HCT116 (cell line): ENCODE data around the gene HLA-B. TPM values are rescaled to one million over a fixed set of nuclear protein-coding genes. Genes with fewer than 3 reads are reported as not detected.

Experiments
- ATAC-seq: fragments of 200-7000 bp; cut with Tn5 transposase; 2 replicates; pipeline ENCODE4 v1.9.1; 2020; ENCODE audit warnings: mild to moderate bottlenecking, moderate library complexity
- BruUV-seq: library from RNA; stranded (reverse); fragments of 400-500 nt; replicated peaks from 2 replicates; lab custom pipeline; 2021; lab: Mats Ljungman, UMichigan
- CTCF ChIA-PET: fragments of 300-600 bp; sonication (Branson Sonifier 250); formaldehyde crosslinking; loops from one replicate; lab custom pipeline; 2021; ENCODE audit warnings: antibody characterized with exemption; lab: Charles Lee
- POLR2A ChIA-PET: fragments of 300-600, 350-600 bp; sonication (Branson Sonifier 250); formaldehyde crosslinking; loops from one replicate; lab custom pipeline; 2021; ENCODE audit warnings: antibody characterized with exemption; lab: Charles Lee
- RAD21 ChIA-PET, 2 experiments: fragments of 300-600 bp; sonication (Branson Sonifier 250); formaldehyde crosslinking; loops; one replicate each; lab custom pipeline; 2023; ENCODE audit warnings: low total read pairs in 2 of 2; ENCODE audit not compliant: uncharacterized antibody in 2 of 2, unreplicated experiment in 2 of 2, low non-redundant PET in 1 of 2; lab: Charles Lee
- DNase-seq: peaks from one replicate; pipeline ENCODE4 v3.0.0-alpha.2; 2010; ENCODE audit warnings: low read depth, low spot score
- H2AFZ ChIP-seq: fragments of 200-600 bp; shearing (Covaris generic), sonication (generic); 2 replicates; pipeline ENCODE4 v1.6.1; 2017; ENCODE audit warnings: low read depth, mixed run types, mixed read lengths, antibody characterized with exemption, low read length; ENCODE audit not compliant: poor library complexity, severe bottlenecking
- H3K27ac ChIP-seq: 2 replicates; pipeline ENCODE4 v1.5.1; 2012; ENCODE audit warnings: low read depth, low read length
- H3K27me3 ChIP-seq: fragments of 200-600 bp; sonication (generic); 2 replicates; pipeline ENCODE4 v1.6.1; 2016; ENCODE audit warnings: mixed run types, low read length, mixed read lengths; ENCODE audit not compliant: insufficient read depth
- H3K36me3 ChIP-seq, 2 experiments: fragments of 200-500 bp in 1 of 2; fragments of 200-600 bp in 1 of 2; sonication (Bioruptor generic) in 1 of 2; sonication (generic) in 1 of 2; 2 replicates each; pipeline versions ENCODE4 v1.5.1 to v1.6.1; 2014 to 2016; ENCODE audit warnings: low read length in 2 of 2, inconsistent platforms in 1 of 2, mixed read lengths in 1 of 2, mixed run types in 1 of 2; ENCODE audit not compliant: insufficient read depth in 2 of 2, control insufficient read depth in 1 of 2
- H3K4me1 ChIP-seq, 2 experiments: fragments of 200-600 bp in 1 of 2; sonication (generic) in 1 of 2; 2 replicates each; pipeline versions ENCODE4 v1.5.1 to v1.6.1; 2012 to 2017; ENCODE audit warnings: low read length in 2 of 2, inconsistent platforms in 1 of 2, mild to moderate bottlenecking in 1 of 2, mixed read lengths in 1 of 2, mixed run types in 1 of 2, moderate library complexity in 1 of 2; ENCODE audit not compliant: insufficient read depth in 2 of 2, control insufficient read depth in 1 of 2
- H3K4me2 ChIP-seq: fragments of 200-600 bp; sonication (generic); 2 replicates; pipeline ENCODE4 v1.6.1; 2017; ENCODE audit warnings: mixed run types, low read length, mixed read lengths
- H3K4me3 ChIP-seq, 2 experiments: fragments of 200-600 bp in 1 of 2; sonication (generic) in 1 of 2; replicated peaks in 1 of 2; 2 replicates each; pipeline ENCODE4 v1.5.1; 2011 to 2016; ENCODE audit warnings: low read length in 2 of 2, control low read depth in 1 of 2, low read depth in 1 of 2, mild to moderate bottlenecking in 1 of 2, mixed read lengths in 1 of 2, mixed run types in 1 of 2
- H3K79me2 ChIP-seq: fragments of 200-600 bp; sonication (generic); 2 replicates; pipeline ENCODE4 v1.6.1; 2017; ENCODE audit warnings: mild to moderate bottlenecking, mixed run types, low read length, moderate library complexity, mixed read lengths; ENCODE audit not compliant: insufficient read depth
- H3K9ac ChIP-seq: fragments of 200-600 bp; sonication (generic); 2 replicates; pipeline ENCODE4 v1.6.1; 2016; ENCODE audit warnings: low read length, mixed read lengths
- H3K9me2 ChIP-seq: fragments of 200-600 bp; sonication (generic), shearing (Covaris generic); 2 replicates; pipeline ENCODE4 v1.6.1; 2017; ENCODE audit warnings: mixed run types, mild to moderate bottlenecking, moderate library complexity; ENCODE audit not compliant: insufficient read depth
- H3K9me3 ChIP-seq, 2 experiments: fragments of 200-500 bp in 1 of 2; fragments of 200-600 bp in 1 of 2; sonication (Bioruptor generic) in 1 of 2; sonication (generic) in 1 of 2; 2 replicates each; pipeline ENCODE4 v1.6.1; 2014 to 2017; ENCODE audit warnings: low read length in 2 of 2, mixed read lengths in 2 of 2, inconsistent platforms in 1 of 2, low read depth in 1 of 2, mild to moderate bottlenecking in 1 of 2, mixed run types in 1 of 2, moderate library complexity in 1 of 2; ENCODE audit not compliant: control insufficient read depth in 1 of 2, insufficient read depth in 1 of 2
- H4K20me1 ChIP-seq: fragments of 200-600 bp; sonication (generic), shearing (Covaris generic); 2 replicates; pipeline ENCODE4 v1.6.1; 2017; ENCODE audit warnings: mixed run types, mild to moderate bottlenecking, moderate library complexity; ENCODE audit not compliant: insufficient read depth
- EZH2 ChIP-seq: fragments of 200-600 bp; sonication (generic); IDR thresholded peaks from 2 replicates; pipeline ENCODE4 v1.6.1; 2017; ENCODE audit warnings: antibody characterized with exemption, mixed run types
- REST ChIP-seq: IDR thresholded peaks from 2 replicates; pipeline ENCODE4 v1.6.1; 2012; ENCODE audit warnings: low read depth
- TCF7L2 ChIP-seq: IDR thresholded peaks from 2 replicates; pipeline ENCODE4 v1.7.0; 2011; ENCODE audit warnings: borderline replicate concordance, inconsistent platforms; ENCODE audit not compliant: insufficient read depth, insufficient read length; ENCODE audit errors: extremely low read depth
- intact Hi-C: fragments of 100-400 bp; cut with micrococcal nuclease; formaldehyde crosslinking; loops from 2 replicates; pipeline ENCODE4 v1.10.0; 2022
- total RNA-seq: library from RNA; stranded (reverse); gene quantifications from one replicate; pipeline ENCODE4 v1.2.1, GENCODE V29; 2021; ENCODE audit not compliant: unreplicated experiment

Gene HLA-B
- total RNA-seq, 1 experiment from 2014 or later, result 381 TPM

DNA sequence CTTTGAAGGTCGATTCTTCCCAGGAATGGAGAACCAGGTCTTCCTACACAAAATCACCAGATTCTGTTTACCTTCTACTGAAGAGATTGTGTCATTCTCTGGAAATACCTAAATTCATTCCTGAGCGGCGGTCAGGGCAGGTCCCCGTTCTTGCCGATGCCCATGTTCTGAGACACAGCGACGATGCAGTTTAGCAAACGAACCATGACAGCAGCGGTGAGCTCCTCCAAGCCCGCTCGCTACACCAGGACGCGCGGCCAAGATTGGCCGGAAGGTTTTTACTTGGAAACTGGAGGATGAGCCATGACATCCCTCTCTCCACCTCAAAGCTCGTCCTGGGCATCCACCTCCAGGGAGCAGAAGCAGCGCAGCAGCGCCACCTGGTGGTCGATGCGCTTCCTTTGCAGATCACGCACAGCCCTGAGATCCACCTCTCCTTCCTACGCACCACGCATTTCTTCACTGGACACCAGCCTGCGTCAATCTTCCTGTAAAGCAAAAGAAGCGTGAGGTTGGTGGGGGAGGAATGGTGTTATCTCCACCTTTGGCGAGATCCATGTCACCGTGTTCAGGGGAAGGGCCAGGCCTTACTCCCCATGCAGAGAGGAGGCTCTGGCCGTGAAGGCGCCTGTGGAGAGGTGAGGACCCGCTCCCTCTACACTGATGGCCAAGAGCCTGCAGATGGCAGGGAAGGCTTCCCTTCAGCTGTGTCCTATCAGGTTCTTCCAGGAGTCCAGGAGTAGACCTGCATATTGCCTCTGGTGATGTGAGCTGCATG lies 9.9 kb upstream of the HLA-B start (continued):
- TF ChIP-seq REST (no peak), EZH2 (no peak)

GRCh38 chr6:31365864-31366263 lies 8.9 kb upstream of the HLA-B start:
- Histone ChIP-seq H3K27ac (no peak overlapping the region), H3K9ac (no peak overlapping the region), H3K27me3 (no peaks in the 10 kb centered on the region), H3K4me1 (peaks cover 0 to 18% of the 10 kb centered on the region in 2 experiments; a peak in 1 of 4 replicates), H3K9me2 (no peaks in the 10 kb centered on the region), H3K4me3 (no peak overlapping the region), H3K79me2 (no peaks in the 10 kb centered on the region), H4K20me1 (no peaks in the 10 kb centered on the region), H3K9me3 (no peaks in the 10 kb centered on the region), H3K4me2 (no peak overlapping the region), H2AFZ (no peak overlapping the region), H3K36me3 (no peaks in the 10 kb centered on the region)
- DNase-seq, result no peak
- no peak for ATAC-seq
- BruUV-seq, result no TSS peak
- intact Hi-C loops, result loop anchor here (5.0 kb wide), 1 partner anchor 94 kb away; the partner anchor contains the start of gene HLA-C
- TF ChIP-seq TCF7L2, result no peak
- ChIA-PET CTCF (interaction anchor here (0.9 to 4.8 kb wide), 9 partner anchors 11 to 424 kb away, joined by 3 to 61 read pairs (median 4); no protein-coding TSS in a partner anchor), POLR2A (interaction anchor here (1.4 to 2.9 kb wide), 2 partner anchors 169 to 550 kb away, joined by 3 to 16 read pairs; no protein-coding TSS in a partner anchor), RAD21 (interaction anchor here (1.0 to 3.3 kb wide), 3 partner anchors 167 to 169 kb away, joined by 3 to 13 read pairs (median 12); no protein-coding TSS in a partner anchor)
